ENCODE measurements around the gene FIBIN. TPM values are rescaled to one million over a fixed set of nuclear protein-coding genes. Genes with fewer than 3 reads are reported as not detected.

Gene FIBIN
- total and polyA plus RNA-seq, 2 donors (not counting 3 experiments of a cell fraction or from before 2014, with no cell fraction given) = not detected

GRCh38 chr11:27031754-27032153, 37.8 kb downstream of the FIBIN start:
- ChIA-PET CTCF (no interaction called here), POLR2A (no interaction called here)
- H3K27ac ChIP-seq (ENCODE audit: insufficient read depth, low read depth, low read length) = no peak overlapping the region
- intact Hi-C loops (cut with micrococcal nuclease) (no loop called here), dilution Hi-C loops (cut with MboI; ENCODE audit: extremely low pct_ligation_motif_present, low sequenced_read_pairs) (no loop called here)
- no peaks in the 10 kb centered on the region for H3K9me3 ChIP-seq (replicated peaks; ENCODE audit: control insufficient read depth, insufficient read depth, low read length)
- H3K4me1 ChIP-seq (ENCODE audit: control insufficient read depth, extremely low read depth, insufficient read depth, low read length) = no peaks in the 10 kb centered on the region
- H3K36me3 ChIP-seq (ENCODE audit: control insufficient read depth in 2 of 2, extremely low read depth in 1 of 2, insufficient read depth in 2 of 2, low read length in 2 of 2) = no peaks in the 10 kb centered on the region
- TF ChIP-seq MYC (IDR thresholded peaks at IDR 0.05; ENCODE audit: low read depth, low read length) (no peak), FOS (IDR thresholded peaks at IDR 0.05; ENCODE audit: borderline replicate concordance, insufficient read depth, low read length) (no peak), POLR2A (IDR thresholded peaks at IDR 0.05; ENCODE audit: low read depth, low read length) (no peak), CTCF (IDR thresholded peaks at IDR 0.05; ENCODE audit: extremely low read depth in 1 of 2, insufficient read depth in 1 of 2, low read depth in 1 of 2, low read length in 2 of 2) (no peak), JUN (IDR thresholded peaks at IDR 0.05; ENCODE audit: borderline replicate concordance, insufficient read depth, insufficient read length, low read depth) (no peak), GATA2 (IDR thresholded peaks at IDR 0.05; ENCODE audit: insufficient read depth, insufficient read length, low read depth, low read length) (no peak), MAX (IDR thresholded peaks at IDR 0.05; ENCODE audit: insufficient read depth, insufficient read length) (no peak), POLR2AphosphoS5 (IDR thresholded peaks at IDR 0.05; ENCODE audit: insufficient read depth, low read depth, low read length) (no peak), EZH2 (IDR thresholded peaks at IDR 0.05; ENCODE audit: borderline replicate concordance, low read depth, low read length, severe bottlenecking) (no peak)
- no peaks in the 10 kb centered on the region for H3K79me2 ChIP-seq (ENCODE audit: control insufficient read depth, insufficient read depth, low read length)
- H3K27me3 ChIP-seq (ENCODE audit: control insufficient read depth in 2 of 2, insufficient read depth in 2 of 2, low read length in 2 of 2) = no peaks in the 10 kb centered on the region
- BruUV-seq (replicated peaks) = no TSS peak
- no peak overlapping the region for H2AFZ ChIP-seq (ENCODE audit: low read depth, low read length)
- no peaks in the 10 kb centered on the region for H4K20me1 ChIP-seq (replicated peaks; ENCODE audit: control insufficient read depth, extremely low read depth, insufficient read depth, low read length)
- no peaks in the 10 kb centered on the region for H3K9me1 ChIP-seq (replicated peaks; ENCODE audit: control insufficient read depth, extremely low read depth, insufficient read depth, low read length)
- H3K9ac ChIP-seq (replicated peaks; ENCODE audit: extremely low read depth, insufficient read depth, low read length) = no peak overlapping the region
- no peak for DNase-seq (ENCODE audit: low read depth, low spot score)
- FAIRE-seq = no peak
- H3K4me2 ChIP-seq (ENCODE audit: insufficient read depth, low read length) = no peak overlapping the region
- H3K4me3 ChIP-seq (replicated peaks in 1 of 3; ENCODE audit: insufficient read depth in 1 of 3, low read depth in 1 of 3, low read length in 3 of 3) = no peak overlapping the region

Data from endothelial cell of umbilical vein (primary cell).